Heart left ventricle (tissue), 16 donors: ENCODE results near the gene SHFL. TPM values are rescaled to one million over a fixed set of nuclear protein-coding genes. Genes with fewer than 3 reads are reported as not detected.
A peak's percentile ranks its signal among the peaks of the same experiment; 100 is the strongest.

Experiments used
- ATAC-seq, 4 donors: fragments of 200-7000 bp; cut with Tn5 transposase; one replicate each; pipeline ENCODE4 v1.9.1; 2020 to 2022; ENCODE audit warnings: moderate library complexity in 4 of 4, mild to moderate bottlenecking in 3 of 4, moderate number of reproducible peaks in 1 of 4
- DNase-seq, 5 donors: peaks; one replicate each; pipeline ENCODE4 v3.0.0-alpha.2; 2020
- H3K27ac ChIP-seq, 12 donors: fragments of 200-600 bp; sonication (generic) in 4 of 12; one replicate each; pipeline versions ENCODE4 v1.5.0 to v1.8.0; 2016 to 2022; ENCODE audit warnings: mild to moderate bottlenecking in 2 of 12
- H3K27me3 ChIP-seq, 9 donors: fragments of 200-600 bp; sonication (generic) in 2 of 9; one replicate each; pipeline versions ENCODE4 v1.5.1 to v1.8.0; 2016 to 2022; ENCODE audit warnings: mild to moderate bottlenecking in 3 of 9
- H3K36me3 ChIP-seq, 9 donors: fragments of 200-600 bp; sonication (generic) in 2 of 9; one replicate each; pipeline versions ENCODE4 v1.5.0 to v1.8.0; 2018 to 2022; ENCODE audit warnings: mild to moderate bottlenecking in 2 of 9
- H3K4me1 ChIP-seq, 12 donors: fragments of 200-600 bp; sonication (generic) in 4 of 12; one replicate each; pipeline versions ENCODE4 v1.5.0 to v1.8.0; 2016 to 2022; ENCODE audit warnings: mild to moderate bottlenecking in 3 of 12
- H3K4me3 ChIP-seq, 12 donors: fragments of 200-600 bp; sonication (generic) in 4 of 12; one replicate each; pipeline versions ENCODE4 v1.5.0 to v1.8.0; 2017 to 2022; ENCODE audit warnings: mild to moderate bottlenecking in 9 of 12, moderate library complexity in 4 of 12
- H3K9me3 ChIP-seq, 12 donors: fragments of 200-600 bp; sonication (generic) in 4 of 12; one replicate each; pipeline versions ENCODE4 v1.5.0 to v1.8.0; 2016 to 2022; ENCODE audit warnings: mild to moderate bottlenecking in 1 of 12
- CTCF ChIP-seq, 12 donors: fragments of 200-600 bp; sonication (generic) in 4 of 12; IDR thresholded peaks; one replicate each; pipeline versions ENCODE4 v1.5.0 to v1.8.0; 2018 to 2022; ENCODE audit warnings: antibody characterized with exemption in 12 of 12, mild to moderate bottlenecking in 5 of 12
- POLR2A ChIP-seq, 2 donors: fragments of 450-650 bp; IDR thresholded peaks; one replicate each; pipeline ENCODE4 v1.6.1; 2017; ENCODE audit warnings: antibody characterized with exemption in 2 of 2, mild to moderate bottlenecking in 2 of 2, moderate library complexity in 2 of 2
- WGBS, 4 donors: extraction: QIAGEN DNeasy Blood & Tissue Kit in 2 of 4; methylation state at CpG; one replicate each; pipeline versions ENCODE4 v1.1.5 to v1.1.7; 2013 to 2018; 5-methylcytosine and 5-hydroxymethylcytosine counted together
- intact Hi-C, 10 donors: fragments of 100-400 bp; cut with DNase I; formaldehyde crosslinking; loops; one replicate each; pipeline versions ENCODE4 v1.11.1 to v1.14.2; 2022
- long read RNA-seq, 3 donors: library from polyadenylated mRNA; unstranded; transcript quantifications; one replicate each; pipeline ENCODE4 v2.0.0, GENCODE V29; 2020 to 2021
- polyA plus RNA-seq, 2 donors: library from polyadenylated mRNA; stranded (reverse); fragments of 200-250 nt; gene quantifications; one replicate each; pipeline ENCODE4 v1.2.3, GENCODE V29; 2013
- total RNA-seq, 9 donors: library from RNA; depleted of rRNA in 2 of 9; stranded (reverse); fragments of >200 nt in 2 of 9; fragmentation: NEBNext Ultra II Directional in 3 of 9; extraction: Animal tissue kit (Norgen Biotek cat#: 25700) in 3 of 9; gene quantifications; one replicate each; pipeline versions ENCODE4 v1.1.0 to v1.2.4, GENCODE V29; 2016 to 2023
- donor health status: ischemic (EF 13 %, LVEDD 7.1; RV severe dilation, severe dysfunction).
- donor health status: healthy with polysubstance abuse.
- donor health status: DM: no; HTN: yes; CAD: no.
- donor health status: DM: no; HTN: no; CAD: no.
- donor health status: ischemic (EF 25% LVEDD 6.9; RV normal size, moderate dysfunction).
- donor health status: ischemic (EF 25% LVEDD 5.7; RV mildly dilated, moderate dysfunction).
- donor health status: healthy.
- donor health status: DM: yes; HTN: yes; CAD: no.
- donor health status: ischemic (EF 35%, LVEDD 5.7; RV mildly dilated, moderate dysfunction).
- donor health status: nonischemic (EF 11% LVEDD 7.7; RV severe dilation, severe dysfunction).
- donor health status: DM: yes; HTN: yes; CAD: no.
- donor health status: PGD.
- donor health status: ischemic (EF 29% LVEDD 5.4; RV normal size, mild dysfunction).
- donor health status: nonischemic (EF 23%, LVEDD 6.1; RV moderate dilation, normal function).

The SHFL gene
- 10 to 100 TPM in 4 of 9 donors, 1 to 10 TPM in 5; 6.3 to 29.0 (median 8.7) TPM for total RNA-seq
- 10 to 100 TPM in 1 of 2 donors, 1 to 10 TPM in 1; 7.7 to 13.0 TPM for polyA plus RNA-seq
- long read RNA-seq, donor 1, partial matches to known transcripts, result 2 of 11 reads
- long read RNA-seq, donor 1, other reads (novel, unspliced or antisense), result 0 of 11 reads
- long read RNA-seq, donor 2, transcript C19orf66-203 (7 exons, 2,079 nt), result minor isoform, 9 of 51 reads
- long read RNA-seq, donor 2, transcript C19orf66-201 (8 exons, 2,117 nt), result major isoform, 31 of 51 reads
- long read RNA-seq, donor 2, partial matches to known transcripts, result 5 of 51 reads
- long read RNA-seq, donor 2, other reads (novel, unspliced or antisense), result 4 of 51 reads
- long read RNA-seq, donor 3, transcript C19orf66-201 (8 exons, 2,117 nt), result major isoform, 9 of 15 reads
- long read RNA-seq, donor 3, partial matches to known transcripts, result 2 of 15 reads
- long read RNA-seq, donor 3, other reads (novel, unspliced or antisense), result 2 of 15 reads

- peak; percentile 70 to 89 (median 79) for DNase-seq
- Histone ChIP-seq H3K4me1 (peaks cover 0 to 16% (median 3%) of the 10 kb centered on the region in 12 donors), H3K36me3 (peaks cover 0 to 20% (median 8%) of the 10 kb centered on the region in 9 donors), H3K27ac (peak within 1 kb of the TSS; percentile 78 to 97 (median 92)), H3K4me3 (peak within 1 kb of the TSS; percentile 27 to 100 (median 86)), H3K27me3 (no peaks in the 10 kb centered on the region), H3K9me3 (peaks cover 0 to 8% (median 0%) of the 10 kb centered on the region in 12 donors)
- TF ChIP-seq POLR2A (IDR thresholded peaks at IDR 0.05), result peak in 1 of 2 donors; percentile 51
- TF ChIP-seq CTCF (IDR thresholded peaks at IDR 0.05), result peak in 1 of 12 donors; percentile 6
- peak; percentile 81 to 93 (median 92) for ATAC-seq
- WGBS, 4 donors, result 3 to 16% (median 10%) methylated on average over 14 to 81 of the region's 81 CpGs
- intact Hi-C loops, result loop anchor here in 1 of 10 donors (2.0 kb wide), 1 partner anchor 43 kb away; no protein-coding TSS in a partner anchor
These were observed at the start of gene SHFL for GRCh38 chr19:10085641-10086590. SHFL (plus strand) TSS chr19:10086317; CDS start chr19:10086428, 111 bp downstream.

- Histone ChIP-seq H3K27ac (no peak overlapping the region), H3K36me3 (no peaks in the 10 kb centered on the region), H3K9me3 (peaks cover 0 to 20% (median under 1%) of the 10 kb centered on the region in 12 donors), H3K4me3 (no peak overlapping the region), H3K4me1 (no peaks in the 10 kb centered on the region), H3K27me3 (peaks cover 0 to 50% (median 6%) of the 10 kb centered on the region in 9 donors)
- intact Hi-C loops, result no loop called here
- DNase-seq, result no peak
- 58 to 70% (median 67%) methylated on average over 5 of the region's 5 CpGs for WGBS, 4 donors
- no peak for ATAC-seq
- TF ChIP-seq CTCF (IDR thresholded peaks at IDR 0.05), result no peak
- TF ChIP-seq POLR2A (IDR thresholded peaks at IDR 0.05), result no peak
These were observed 49.5 kb upstream of the SHFL start for GRCh38 chr19:10036601-10037071.

- no peak for TF ChIP-seq POLR2A (IDR thresholded peaks at IDR 0.05)
These were observed 48.8 kb upstream of the SHFL start for GRCh38 chr19:10037367-10037766.

GRCh38 chr19:10037809-10038208 lies 48.3 kb upstream of the SHFL start:
- ATAC-seq (no peak), DNase-seq (no peak)
- Histone ChIP-seq H3K27me3 (peaks cover 0 to 40% (median 3%) of the 10 kb centered on the region in 9 donors), H3K9me3 (peaks cover 0 to 32% (median 12%) of the 10 kb centered on the region in 12 donors), H3K27ac (no peak overlapping the region), H3K4me1 (no peaks in the 10 kb centered on the region), H3K4me3 (no peak overlapping the region), H3K36me3 (no peaks in the 10 kb centered on the region)
- no peak for TF ChIP-seq CTCF (IDR thresholded peaks at IDR 0.05)
- TF ChIP-seq POLR2A (IDR thresholded peaks at IDR 0.05), result no peak
- WGBS, 4 donors, result 50 to 78% (median 60%) methylated on average over 4 to 5 of the region's 5 CpGs
- intact Hi-C loops, result no loop called here

More at GRCh38 chr19:10037367-10037766, 48.8 kb upstream of the SHFL start:
- WGBS, 4 donors, result 46 to 75% (median 65%) methylated on average over 4 of the region's 4 CpGs
- ATAC-seq, result no peak
- Histone ChIP-seq H3K27me3 (peaks cover 0 to 44% (median 4%) of the 10 kb centered on the region in 9 donors), H3K4me1 (no peaks in the 10 kb centered on the region), H3K27ac (no peak overlapping the region), H3K9me3 (peaks cover 0 to 28% (median 8%) of the 10 kb centered on the region in 12 donors), H3K4me3 (no peak overlapping the region), H3K36me3 (no peaks in the 10 kb centered on the region)
- DNase-seq, result no peak
- intact Hi-C loops, result no loop called here
